ENCODE data around the gene SERTAD2.

- TF ChIP-seq, protein P1, sequence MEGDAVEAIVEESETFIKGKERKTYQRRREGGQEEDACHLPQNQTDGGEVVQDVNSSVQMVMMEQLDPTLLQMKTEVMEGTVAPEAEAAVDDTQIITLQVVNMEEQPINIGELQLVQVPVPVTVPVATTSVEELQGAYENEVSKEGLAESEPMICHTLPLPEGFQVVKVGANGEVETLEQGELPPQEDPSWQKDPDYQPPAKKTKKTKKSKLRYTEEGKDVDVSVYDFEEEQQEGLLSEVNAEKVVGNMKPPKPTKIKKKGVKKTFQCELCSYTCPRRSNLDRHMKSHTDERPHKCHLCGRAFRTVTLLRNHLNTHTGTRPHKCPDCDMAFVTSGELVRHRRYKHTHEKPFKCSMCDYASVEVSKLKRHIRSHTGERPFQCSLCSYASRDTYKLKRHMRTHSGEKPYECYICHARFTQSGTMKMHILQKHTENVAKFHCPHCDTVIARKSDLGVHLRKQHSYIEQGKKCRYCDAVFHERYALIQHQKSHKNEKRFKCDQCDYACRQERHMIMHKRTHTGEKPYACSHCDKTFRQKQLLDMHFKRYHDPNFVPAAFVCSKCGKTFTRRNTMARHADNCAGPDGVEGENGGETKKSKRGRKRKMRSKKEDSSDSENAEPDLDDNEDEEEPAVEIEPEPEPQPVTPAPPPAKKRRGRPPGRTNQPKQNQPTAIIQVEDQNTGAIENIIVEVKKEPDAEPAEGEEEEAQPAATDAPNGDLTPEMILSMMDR (IDR thresholded peaks at IDR 0.05; ENCODE audit: insufficient read depth, low read length) = no peak
- no peak for TF ChIP-seq REST (IDR thresholded peaks at IDR 0.05; ENCODE audit: insufficient replicate concordance, low read depth)
- no peak for TF ChIP-seq POLR2AphosphoS5 (IDR thresholded peaks at IDR 0.05; ENCODE audit: low read depth)
Measured at GRCh38 chr2:64656379-64656778, 2.7 kb upstream of the SERTAD2 start.
